Measurements from ENCODE around the gene AFG3L2.
A peak's percentile ranks its signal among the peaks of the same experiment; 100 is the strongest.
"Not testable (repeated sequence)": the region's sequence is repeated elsewhere in the genome, so short reads cannot be mapped to it uniquely, and the experiment has no call there.

Gene AFG3L2

DNA sequence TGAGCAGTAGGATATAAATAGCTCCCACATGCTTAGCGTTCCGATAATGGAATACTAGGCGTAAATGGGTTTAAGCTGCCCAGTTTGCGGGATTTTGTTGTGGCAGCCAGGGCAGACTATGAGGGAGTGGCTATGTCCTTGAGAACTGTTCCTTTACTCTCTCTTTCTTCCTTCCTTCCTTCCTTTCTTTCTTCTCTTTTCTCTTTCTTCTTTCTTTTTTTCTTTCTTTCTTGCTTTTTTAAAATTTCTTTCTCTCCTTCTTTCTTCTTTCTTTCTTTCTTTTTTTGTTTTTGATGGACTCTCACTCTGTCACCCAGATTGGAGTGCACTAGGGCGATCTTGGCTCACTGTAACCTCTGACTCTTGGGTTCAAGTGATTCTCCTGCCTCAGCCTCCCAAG, 21.6 kb upstream of the AFG3L2 start:
- no peak for DNase-seq

DNA sequence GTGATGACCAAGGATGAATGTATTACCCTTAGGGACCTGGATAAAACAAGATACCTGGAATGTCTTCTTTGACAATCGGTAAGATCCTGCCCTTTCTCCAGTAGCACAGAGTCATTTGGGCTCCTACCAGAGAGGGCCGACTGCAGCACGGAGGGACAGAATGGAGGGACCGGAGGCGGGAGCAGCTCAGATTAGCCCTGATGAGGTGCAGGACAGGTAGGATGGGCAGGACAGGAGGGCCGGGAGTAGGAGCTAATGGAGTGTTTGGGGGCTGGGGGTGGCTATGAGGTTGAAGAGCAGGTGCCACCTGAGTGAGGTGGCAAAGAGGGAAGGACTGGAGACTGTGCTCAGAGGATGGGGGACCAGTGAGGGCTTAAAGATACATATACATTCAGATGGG, 20.8 kb upstream of the AFG3L2 start:
- no peak for DNase-seq

DNA sequence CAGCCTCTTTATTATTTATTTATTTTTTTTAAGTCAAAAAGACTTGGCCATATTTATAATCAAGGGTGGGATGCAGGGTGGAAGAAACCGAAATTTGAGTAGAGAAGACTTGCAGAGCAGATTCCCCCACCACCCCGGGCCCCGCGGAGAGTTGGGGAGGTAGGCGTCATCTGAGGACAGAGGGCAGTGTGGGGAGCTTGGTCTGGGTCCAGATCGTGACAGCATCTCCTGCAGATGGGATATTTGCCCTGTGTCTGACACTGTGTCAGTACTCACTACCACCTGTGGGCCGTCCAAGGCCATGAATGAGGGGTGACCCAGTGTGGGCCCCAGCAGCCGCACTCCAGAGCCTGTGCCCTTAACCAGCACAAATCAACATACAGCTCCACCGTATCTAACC, 20.2 kb upstream of the AFG3L2 start:
- no peak for DNase-seq

DNA sequence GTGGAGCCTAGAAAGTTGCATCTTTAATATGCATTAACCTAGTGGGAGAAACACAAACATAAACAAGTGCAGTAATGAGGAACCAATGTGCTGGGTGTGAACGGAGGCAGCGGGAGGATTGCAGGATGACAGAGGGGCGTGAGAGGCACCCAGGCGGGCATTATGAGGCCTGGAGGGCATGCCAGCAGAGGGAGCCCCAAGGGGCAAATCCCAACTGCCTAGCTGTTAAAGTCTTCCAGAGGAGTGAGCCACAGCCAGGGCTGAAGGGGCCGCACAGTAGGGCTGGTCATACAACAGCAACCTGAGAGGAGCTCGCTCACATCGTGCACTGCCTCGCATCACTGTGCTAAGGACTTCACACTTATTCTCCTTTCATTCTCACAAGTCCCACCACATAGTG, 17.4 kb upstream of the AFG3L2 start:
- DNase-seq, result no peak

DNA sequence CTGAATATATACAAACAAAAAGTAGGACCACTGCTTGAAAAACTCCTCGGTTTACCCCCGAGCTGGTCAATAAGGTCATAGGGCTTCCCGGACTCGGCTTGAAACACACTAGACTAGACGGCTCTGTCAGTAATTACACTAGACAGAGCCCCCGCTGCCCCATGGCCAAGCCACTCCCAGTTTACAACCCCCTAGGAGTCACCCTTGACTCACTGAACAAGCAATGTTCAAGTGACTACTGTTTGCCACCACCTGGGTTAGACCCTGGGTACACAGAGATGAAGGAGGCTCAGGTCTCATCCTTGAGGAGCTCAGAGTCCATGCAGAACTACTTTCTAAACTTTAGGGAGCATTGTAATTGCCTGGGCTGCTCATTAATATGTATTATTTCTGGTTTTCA, 17.0 kb upstream of the AFG3L2 start:
- DNase-seq, result no peak

DNA sequence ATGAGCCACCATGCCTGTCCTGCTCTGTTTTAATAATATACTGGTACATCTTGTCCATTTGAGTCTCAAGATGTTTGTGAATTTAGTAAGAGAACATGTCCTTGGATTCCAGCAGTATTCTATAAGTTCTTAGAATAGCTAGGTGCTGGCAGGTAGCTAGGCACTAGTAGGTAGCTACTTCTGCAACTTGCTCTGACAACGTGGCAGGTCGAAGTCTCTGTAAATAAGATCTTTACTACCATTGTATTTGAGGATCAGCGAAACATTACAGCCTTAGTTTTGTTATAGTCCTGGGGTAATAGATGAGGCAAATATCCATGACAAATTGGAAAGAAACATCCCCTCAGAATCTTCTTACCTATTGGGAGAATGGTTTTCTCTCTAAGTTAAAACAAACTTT, 16.5 kb upstream of the AFG3L2 start:
- DNase-seq, result no peak

DNA sequence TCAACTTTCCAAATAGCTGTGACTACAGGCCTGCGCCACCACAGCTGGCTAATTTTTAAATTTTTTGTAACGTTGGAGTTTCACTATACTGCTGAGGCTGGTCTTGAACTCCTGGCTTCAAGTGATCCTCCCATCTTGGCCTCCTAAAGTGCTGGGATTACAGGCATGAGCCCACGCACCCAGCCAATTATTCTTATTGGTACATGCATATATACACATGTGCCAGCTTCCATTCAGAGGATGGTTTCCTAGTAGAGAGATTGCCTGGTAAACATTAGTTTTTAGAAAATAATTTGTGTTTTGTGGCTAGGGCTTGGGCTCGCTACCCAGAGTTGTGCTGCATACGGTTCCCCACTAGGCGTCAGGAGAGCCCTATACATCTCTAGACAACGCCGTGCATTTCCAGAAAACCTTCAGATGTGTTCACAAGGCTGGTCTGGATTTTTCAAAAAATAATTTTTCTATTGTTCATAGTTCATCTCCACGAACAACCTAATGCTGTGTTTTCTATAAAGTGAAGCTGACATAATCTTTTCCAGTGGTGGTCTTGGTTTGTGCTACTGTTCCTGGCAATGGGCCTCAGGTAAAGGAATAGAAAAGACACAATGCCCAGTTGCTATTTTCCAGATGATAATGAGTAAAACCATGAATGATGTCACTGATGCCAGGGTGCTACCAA, 14.6 kb upstream of the AFG3L2 start:
- peak; percentile 53 for DNase-seq

DNA sequence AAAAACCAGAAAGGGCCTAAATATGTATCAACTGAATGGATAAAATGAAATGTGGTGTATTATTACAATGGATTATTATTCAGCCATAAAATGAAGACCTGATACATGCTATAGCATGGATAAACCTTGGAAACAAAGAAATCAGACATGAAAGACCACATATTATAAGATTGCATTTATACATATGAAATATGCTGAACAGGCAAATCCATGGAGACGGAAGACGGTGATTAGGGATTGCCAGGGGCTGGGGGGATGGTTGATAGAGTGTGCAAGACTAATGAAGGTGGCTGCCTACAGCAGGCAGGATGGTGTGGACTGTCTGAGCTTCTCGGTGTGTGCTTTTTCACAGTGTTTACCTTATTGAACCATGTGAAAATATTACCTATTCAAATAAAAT, 11.4 kb upstream of the AFG3L2 start:
- DNase-seq, result no peak

DNA sequence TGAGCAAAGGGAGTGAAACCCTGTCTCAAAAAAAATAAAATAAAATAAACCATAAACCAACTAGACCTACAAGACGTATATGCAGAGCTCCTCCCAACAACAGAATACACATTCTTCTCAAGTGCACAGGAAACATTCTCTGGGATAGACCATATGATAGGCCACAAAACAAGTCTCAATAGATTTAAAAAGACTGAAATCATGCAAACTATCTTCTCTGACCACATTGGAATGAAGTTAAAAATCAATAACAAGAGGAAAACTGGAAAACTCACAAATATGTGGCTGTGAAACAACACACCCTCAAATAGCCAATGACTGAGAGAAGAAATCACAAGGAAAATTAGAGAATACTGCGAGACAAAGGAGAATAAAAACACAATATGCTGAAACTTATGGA, 7.2 kb upstream of the AFG3L2 start:
- DNase-seq, result no peak

DNA sequence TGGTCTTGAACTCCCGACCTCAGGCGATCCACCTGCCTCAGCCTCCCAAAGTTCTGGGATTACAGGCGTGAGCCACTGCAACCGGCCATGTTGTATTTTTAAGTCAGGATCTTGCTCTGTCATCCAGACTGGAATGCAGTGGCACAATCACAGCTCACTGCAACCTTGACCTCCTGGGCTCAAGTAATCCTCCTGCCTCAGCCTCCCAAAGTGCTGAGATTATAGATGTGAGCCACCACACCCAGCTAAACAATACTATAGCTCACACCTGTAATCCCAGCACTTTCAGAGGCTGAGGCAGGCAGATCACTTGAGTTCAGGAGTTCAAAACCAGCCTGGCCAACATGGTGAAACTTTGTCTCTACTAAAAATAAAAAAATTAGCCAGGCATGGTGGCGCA, 6.7 kb upstream of the AFG3L2 start:
- not testable (repeated sequence) for DNase-seq

DNA sequence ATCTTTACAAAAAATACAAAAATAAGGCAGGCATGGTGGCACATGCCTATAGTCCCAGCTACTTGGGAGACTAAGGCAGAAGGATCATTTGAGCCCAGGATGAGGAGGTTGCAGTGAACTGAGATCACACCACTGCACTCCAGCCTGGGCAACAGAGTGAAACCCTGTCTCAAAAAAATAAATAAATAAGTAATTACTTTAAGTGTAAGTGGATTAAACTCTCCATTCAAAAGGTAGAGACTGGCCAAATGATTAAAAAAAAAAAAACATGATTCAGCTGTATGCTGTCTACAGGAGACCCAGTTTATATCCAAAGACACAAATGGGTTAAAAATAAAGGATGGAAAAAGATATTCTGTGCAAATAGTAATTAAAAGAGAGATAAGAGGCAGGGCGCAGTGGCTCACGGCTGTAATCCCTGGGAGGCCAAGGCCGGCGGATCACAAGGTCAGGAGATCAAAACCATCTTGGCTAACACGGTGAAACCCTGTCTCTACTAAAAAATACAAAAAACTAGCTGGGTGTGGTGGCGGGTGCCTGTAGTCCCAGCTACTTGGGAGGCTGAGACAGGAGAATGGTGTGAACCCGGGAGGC, 5.3 kb upstream of the AFG3L2 start:
- not testable (repeated sequence) for DNase-seq

DNA sequence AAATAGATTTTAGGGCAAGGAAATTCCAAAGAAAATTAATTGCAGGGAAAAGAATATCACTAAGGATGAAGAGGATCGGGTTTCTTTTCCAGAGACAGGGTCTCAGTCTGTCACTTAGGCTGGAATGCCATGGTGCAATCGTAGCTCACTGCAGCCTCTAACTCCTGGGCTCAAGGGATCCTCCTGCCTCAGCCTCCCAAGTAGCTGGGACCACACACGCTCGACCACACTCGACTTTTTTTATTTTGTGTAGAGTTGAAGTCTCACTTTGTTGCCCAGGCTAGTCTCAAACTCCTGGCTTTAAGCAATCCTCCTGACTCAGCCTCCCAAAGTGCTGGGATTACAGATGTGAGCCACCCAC, 1.2 kb upstream of the AFG3L2 start:
- DNase-seq, result not testable (repeated sequence)

DNA sequence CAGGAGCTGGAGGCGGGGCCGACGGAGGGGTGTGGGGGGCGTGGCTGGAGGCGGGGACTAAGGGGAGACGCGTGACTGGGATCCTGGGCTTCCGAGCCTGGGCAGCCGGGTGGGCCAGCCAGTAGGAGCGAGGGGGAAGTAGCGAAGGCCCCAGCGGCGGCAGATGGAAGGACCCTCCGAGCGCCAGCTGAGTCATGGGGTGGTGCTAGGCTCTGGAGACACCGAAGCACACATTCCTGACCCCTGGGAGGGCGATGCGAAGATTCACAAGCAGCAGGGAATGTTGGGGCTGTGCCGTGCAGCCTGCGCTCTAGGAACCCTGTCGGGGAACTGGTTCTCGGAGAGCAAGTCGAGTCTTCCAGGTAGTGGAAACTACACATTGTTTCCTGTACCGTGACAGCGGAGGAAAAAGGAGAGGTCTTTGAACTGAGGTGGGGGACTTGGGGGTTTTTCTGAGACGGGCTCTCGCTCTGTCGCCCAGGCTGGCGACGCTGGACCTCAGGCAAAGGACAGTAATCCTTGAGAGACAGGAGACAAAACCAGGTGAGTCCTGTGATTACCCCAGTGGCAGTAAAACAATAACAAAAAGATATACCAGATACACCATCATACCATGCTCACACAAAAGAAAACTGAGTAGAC, 650 bp upstream of the AFG3L2 start:
- DNase-seq, result peak; percentile 90

DNA sequence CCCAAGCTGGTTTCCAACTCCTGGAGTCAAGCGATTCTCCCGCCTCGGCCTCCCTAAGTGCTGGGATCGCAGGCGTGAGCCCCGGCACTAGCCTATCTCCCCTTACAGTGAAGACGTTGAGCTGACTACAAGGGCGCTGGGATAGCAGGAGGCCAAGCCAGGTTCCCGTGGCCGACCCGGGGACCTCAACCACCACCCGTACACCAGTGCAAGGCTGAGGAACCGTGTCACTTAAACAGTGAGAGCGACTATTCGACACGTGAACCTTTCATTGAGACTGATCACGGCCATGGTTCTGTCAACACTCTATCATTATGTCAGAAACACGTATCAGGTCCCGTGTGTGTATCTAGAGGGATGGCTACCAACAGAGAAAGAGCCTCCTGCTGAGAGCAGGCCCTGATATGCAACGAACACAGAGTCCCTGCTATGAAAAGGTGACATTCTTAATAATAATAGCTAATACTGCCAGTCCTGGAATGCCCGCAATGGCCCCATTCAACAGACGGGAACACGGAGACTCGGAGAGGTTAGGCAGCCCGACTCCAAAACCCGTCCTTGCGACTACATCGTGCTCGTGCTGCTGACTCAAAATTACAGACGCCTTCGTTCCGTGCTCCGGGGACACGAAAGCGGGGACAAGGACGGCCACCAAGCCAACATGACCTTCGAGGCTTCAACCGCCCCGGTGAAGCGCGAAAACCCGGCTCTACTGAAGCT, 833 bp downstream of the AFG3L2 start:
- DNase-seq, result no peak

DNA sequence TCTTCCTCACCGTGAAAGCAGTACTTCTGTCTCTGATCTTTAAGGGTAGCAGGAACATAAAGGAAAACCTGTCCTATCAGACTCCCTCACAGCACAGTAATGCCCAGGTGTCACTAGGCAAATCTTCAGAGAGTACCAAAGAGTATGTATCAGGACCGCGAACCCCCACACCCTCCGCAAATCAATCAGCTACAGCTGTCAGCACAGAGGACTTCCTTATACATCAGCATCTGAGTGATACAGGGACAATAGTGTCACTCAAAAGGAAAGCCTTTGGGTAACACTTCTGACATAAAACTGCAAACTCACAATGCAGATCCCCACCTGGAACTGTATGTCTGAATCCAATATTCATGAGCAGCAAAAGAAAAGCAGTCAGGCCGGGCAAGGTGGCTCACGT, 2.6 kb downstream of the AFG3L2 start:
- no peak for DNase-seq

DNA sequence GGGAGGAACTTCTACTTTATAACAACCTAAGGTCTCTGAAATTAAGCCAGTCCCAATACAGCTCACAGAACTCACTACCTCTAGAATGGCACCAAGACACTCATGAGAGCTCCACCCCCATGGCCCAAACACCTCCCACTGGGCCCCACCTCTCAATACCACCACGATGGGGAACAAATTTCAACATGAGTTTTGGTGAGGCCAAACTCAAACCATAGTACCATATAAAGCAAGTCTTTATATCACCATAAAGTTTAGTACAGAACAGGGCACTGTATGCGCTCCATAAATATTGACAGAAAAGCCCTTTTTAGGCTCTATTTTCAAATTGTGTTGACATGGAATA, 3.3 kb downstream of the AFG3L2 start:
- no peak for DNase-seq

DNA sequence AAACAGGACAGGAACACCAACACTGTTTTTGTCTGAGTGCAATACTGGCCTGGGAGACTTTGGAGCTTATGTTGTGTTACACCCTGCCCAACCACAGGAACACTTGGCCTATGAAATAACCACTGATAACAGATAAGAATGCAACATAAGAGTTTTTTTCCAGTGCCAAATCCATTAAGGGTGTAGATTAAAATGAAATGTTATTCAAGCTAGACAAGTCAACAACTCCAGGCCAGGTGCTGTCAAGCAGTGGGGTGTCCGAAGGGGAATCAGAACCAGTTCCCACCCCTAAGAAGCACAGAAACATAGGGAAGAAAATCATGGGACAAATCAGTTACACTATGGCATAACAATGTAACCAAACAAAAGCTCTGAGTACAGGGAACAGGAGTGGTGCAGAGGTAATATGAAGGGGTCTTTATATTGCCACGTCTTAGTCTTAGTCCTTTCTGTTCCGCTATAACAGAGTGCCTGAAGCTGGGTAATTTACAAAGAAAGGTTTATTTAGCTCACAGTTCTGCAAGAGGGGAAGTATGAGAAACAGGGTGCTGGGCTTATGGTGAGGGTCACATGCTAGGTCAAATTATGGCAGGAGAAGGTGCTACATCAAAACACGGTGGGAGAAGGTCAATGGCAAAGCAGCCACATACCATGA, 3.8 kb downstream of the AFG3L2 start:
- DNase-seq, result no peak

DNA sequence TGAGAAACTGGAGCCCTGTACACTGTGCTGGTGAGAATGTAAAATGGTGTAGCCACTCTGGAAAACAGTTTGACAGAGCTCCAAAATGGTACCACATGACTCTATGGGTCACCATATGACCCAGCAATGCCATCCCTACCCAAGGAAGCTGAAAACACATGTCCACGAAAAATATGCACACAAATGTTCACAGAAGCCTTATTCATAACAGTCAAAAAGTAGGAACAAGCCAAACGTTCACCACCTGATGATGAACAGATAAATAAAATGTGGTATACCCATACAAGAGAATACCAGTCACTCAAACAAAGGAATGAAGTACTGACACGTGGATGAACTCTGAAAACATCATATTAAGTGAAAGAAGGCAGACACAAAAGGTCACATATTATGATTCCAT, 4.6 kb downstream of the AFG3L2 start:
- DNase-seq, result no peak

DNA sequence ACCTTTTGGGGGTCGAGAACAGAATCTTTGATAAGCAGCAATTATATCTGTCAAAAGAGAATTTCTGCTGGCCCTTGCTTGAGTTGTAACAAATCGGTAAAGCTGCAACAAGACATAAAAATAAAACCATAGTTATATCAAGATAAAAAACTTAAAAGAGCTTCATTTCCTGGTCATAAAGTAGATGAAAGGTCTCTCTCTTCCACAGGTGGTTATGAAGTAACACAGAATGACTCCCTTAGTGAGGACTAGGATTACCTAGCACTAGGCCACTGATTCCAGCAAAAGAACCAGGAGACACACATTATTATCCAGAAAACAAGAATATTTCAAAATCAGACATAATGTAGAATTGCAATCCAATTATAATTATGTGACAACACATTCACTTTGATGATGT, 5.4 kb downstream of the AFG3L2 start:
- DNase-seq, result no peak

DNA sequence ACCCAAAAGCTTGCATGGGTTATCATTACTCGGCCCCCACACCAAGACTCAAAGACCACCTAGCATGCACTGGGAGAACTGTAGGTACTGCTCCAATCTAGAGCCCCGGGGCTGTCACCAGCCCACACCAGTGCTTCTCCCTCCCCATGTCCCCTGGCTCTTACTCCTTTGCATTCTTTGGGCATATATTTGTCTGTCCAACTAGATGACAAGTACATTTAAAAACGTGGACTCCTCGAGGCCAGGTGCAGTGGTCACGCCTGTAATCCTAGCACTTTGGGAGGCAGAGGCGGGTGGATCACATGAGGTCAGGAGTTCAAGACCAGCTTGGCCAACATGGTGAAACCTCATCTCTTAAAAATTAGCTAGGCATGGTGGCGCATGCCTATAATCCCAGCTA, 7.8 kb downstream of the AFG3L2 start:
- no peak for DNase-seq

DNA sequence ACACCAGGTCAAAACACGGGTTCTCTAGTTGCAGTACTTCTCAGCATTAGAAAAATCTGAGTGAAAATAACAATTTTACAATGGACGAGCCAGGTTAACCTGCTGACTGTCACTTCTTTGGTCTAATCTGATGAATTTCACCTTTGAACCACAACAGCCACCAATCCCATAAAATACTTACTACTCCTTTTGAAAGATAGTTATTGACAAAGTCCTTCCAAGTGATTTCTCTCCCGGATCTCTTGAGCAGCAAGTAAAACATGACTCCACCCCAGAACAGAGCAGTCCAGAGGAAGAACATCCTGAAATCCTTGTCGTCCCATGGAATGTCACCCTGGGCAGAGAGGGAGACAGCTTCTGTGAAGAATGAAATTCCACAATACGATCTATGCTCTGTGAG, 10.2 kb downstream of the AFG3L2 start:
- no peak for DNase-seq

DNA sequence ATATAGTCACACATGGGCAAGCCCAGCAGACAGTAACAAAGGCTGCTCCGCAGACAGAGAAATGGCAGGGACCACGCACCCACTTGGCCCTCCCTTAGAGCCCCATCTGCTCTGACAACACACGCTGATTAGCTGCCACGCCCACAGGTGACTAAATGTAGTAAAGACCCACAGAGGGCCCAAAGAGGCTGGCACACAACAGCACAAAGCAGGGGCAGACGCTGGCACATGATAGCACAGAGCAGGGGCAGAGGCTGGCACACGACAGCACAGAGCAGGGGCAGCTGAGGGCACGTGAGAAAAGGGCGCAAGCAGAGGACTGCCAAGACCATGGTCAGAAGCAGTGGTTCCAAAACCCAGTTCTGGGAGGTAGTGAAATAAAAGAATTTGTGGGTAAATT, 10.6 kb downstream of the AFG3L2 start:
- DNase-seq, result no peak

DNA sequence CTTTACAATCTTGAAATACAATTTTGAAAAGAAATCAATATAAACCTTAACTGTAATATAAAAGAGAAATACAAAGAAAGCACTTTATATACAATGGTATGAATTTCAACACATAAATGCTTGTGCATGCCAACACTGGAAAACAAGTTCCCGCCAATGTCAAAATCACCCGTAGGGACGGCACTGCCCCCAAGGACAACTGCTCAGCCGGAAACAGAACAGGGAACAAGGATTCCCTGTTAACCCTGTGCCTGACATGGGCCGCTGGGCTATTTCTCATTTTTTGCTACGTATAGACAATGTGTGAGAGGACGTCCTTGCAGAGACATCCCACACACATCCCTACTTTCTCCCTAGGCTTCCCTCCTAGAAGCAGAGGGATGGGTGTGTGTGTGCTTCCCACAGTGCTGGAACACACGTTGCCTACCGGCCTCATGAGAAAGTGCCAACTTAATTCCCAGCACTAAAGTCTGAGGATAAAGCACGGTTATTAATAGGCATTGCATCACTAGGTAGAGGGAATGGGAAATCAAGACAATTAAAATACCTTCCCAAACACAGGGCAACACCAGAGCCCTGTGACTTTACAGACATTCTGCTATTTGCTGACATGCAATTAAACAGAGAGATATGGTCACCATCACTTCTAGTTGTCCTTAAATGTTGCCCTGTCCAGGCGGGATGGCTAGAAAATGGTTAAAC, 14.4 kb downstream of the AFG3L2 start:
- no peak for DNase-seq

All from right kidney (tissue), 1 donor.